PFSK-1 (cell line): ENCODE measurements around the gene CCR1.

Experiments
- POLR2AphosphoS5 ChIP-seq: IDR thresholded peaks from 2 replicates; pipeline ENCODE4 v1.6.1; 2012; ENCODE audit warnings: low read depth, mild to moderate bottlenecking, control low read depth, low read length, moderate library complexity
- SIN3A ChIP-seq: IDR thresholded peaks from 2 replicates; pipeline ENCODE4 v1.6.1; 2012; ENCODE audit warnings: mild to moderate bottlenecking, low read length, moderate library complexity, borderline replicate concordance; ENCODE audit not compliant: insufficient read depth
- TAF1 ChIP-seq: IDR thresholded peaks from 2 replicates; pipeline ENCODE4 v1.6.1; 2012; ENCODE audit warnings: low read length, control low read depth, borderline replicate concordance; ENCODE audit not compliant: insufficient read depth
- TF ChIP-seq, protein P1 (sequence below), 2 experiments: IDR thresholded peaks; 2 replicates each; pipeline versions ENCODE4 v1.6.1 to v1.8.0; 2011 to 2012; ENCODE audit warnings: low read depth in 2 of 2, low read length in 2 of 2, control low read depth in 1 of 2, inconsistent platforms in 1 of 2, mild to moderate bottlenecking in 1 of 2, moderate library complexity in 1 of 2; ENCODE audit not compliant: insufficient read depth in 1 of 2

- TF ChIP-seq TAF1 (no peak), SIN3A (no peak), POLR2AphosphoS5 (no peak)
- TF ChIP-seq, protein P1, sequence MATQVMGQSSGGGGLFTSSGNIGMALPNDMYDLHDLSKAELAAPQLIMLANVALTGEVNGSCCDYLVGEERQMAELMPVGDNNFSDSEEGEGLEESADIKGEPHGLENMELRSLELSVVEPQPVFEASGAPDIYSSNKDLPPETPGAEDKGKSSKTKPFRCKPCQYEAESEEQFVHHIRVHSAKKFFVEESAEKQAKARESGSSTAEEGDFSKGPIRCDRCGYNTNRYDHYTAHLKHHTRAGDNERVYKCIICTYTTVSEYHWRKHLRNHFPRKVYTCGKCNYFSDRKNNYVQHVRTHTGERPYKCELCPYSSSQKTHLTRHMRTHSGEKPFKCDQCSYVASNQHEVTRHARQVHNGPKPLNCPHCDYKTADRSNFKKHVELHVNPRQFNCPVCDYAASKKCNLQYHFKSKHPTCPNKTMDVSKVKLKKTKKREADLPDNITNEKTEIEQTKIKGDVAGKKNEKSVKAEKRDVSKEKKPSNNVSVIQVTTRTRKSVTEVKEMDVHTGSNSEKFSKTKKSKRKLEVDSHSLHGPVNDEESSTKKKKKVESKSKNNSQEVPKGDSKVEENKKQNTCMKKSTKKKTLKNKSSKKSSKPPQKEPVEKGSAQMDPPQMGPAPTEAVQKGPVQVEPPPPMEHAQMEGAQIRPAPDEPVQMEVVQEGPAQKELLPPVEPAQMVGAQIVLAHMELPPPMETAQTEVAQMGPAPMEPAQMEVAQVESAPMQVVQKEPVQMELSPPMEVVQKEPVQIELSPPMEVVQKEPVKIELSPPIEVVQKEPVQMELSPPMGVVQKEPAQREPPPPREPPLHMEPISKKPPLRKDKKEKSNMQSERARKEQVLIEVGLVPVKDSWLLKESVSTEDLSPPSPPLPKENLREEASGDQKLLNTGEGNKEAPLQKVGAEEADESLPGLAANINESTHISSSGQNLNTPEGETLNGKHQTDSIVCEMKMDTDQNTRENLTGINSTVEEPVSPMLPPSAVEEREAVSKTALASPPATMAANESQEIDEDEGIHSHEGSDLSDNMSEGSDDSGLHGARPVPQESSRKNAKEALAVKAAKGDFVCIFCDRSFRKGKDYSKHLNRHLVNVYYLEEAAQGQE (IDR thresholded peaks at IDR 0.05; ENCODE audit: insufficient read depth in 1 of 2, low read depth in 2 of 2, low read length in 2 of 2): no peak
Measured at GRCh38 chr3:46202535-46202934, 5.6 kb downstream of the CCR1 start.
